ENCODE results near the gene STMN3.

DNA sequence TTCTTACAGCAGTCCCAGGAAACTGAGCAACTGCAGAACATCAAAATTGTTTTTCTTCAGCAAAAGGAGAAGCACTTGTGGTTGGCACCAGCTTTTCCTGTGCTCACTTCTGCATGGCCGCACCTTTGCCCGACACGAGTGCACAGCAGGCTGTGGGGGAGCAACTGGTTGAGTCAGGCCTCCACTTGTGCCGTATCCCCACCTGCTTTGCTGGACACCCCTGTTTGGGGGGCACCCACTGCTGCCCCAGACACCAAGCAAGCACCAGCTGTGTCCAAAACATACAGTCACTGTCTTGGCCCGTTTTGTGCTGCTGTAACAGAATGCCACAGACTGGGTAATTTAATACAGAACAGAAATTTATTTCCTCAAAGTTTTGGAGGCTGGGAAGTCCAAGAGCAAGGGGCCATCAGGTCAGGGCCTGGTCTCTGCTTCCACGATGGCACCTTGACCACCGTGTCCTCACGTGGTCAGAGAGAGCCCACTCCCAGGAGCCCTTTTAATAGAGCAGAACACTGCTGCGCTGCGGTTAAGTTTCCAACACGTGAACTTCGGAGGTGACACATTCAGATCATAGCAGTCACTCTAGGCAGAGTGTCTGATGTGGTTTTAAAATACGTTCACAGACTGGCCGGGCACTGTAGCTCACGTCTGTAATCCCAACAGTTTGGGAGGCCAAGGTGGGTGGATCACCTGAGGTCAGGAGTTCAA is 17.6 kb downstream of the STMN3 start:
- TF ChIP-seq, protein P1, sequence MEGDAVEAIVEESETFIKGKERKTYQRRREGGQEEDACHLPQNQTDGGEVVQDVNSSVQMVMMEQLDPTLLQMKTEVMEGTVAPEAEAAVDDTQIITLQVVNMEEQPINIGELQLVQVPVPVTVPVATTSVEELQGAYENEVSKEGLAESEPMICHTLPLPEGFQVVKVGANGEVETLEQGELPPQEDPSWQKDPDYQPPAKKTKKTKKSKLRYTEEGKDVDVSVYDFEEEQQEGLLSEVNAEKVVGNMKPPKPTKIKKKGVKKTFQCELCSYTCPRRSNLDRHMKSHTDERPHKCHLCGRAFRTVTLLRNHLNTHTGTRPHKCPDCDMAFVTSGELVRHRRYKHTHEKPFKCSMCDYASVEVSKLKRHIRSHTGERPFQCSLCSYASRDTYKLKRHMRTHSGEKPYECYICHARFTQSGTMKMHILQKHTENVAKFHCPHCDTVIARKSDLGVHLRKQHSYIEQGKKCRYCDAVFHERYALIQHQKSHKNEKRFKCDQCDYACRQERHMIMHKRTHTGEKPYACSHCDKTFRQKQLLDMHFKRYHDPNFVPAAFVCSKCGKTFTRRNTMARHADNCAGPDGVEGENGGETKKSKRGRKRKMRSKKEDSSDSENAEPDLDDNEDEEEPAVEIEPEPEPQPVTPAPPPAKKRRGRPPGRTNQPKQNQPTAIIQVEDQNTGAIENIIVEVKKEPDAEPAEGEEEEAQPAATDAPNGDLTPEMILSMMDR (IDR thresholded peaks at IDR 0.05): no peak
- TF ChIP-seq POLR2A (IDR thresholded peaks at IDR 0.05): no peak
- TF ChIP-seq POLR2AphosphoS5 (IDR thresholded peaks at IDR 0.05; ENCODE audit: insufficient read depth in 1 of 2, low read depth in 1 of 2): peak in 1 of 2 donors; percentile 39

All from vagina (tissue), 2 donors.